ENCODE measurements around the gene DNASE1.
"Not testable (repeated sequence)": the region's sequence is repeated elsewhere in the genome, so short reads cannot be mapped to it uniquely, and the experiment has no call there.

DNASE1 gene

GRCh38 chr16:3641801-3642396 is 12.6 kb upstream of the DNASE1 start:
- ATAC-seq, result no peak

- ATAC-seq, result no peak
Observed at GRCh38 chr16:3642397-3643094, 11.9 kb upstream of the DNASE1 start.

- no peak for ATAC-seq
Observed at GRCh38 chr16:3643095-3643730, 11.3 kb upstream of the DNASE1 start.

DNA sequence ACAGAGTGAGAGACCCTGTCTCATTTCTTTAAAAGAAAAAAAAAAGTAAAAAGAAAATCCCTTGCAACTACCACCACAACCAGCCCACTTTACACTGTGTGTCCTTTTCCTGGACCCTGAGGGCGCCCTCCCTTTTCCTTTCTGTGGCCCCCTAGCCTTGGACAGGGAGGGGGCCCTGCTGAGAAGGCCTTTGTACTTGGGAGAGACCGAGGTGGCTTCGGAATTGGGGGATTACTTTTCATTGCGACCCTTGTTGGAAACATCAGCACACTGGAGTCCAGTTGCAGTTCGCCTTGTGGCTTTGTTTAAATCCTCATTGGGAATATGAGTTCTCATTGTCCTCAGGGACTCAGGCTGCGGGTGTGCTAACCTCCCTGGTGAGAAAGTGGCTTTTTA is 9.4 kb upstream of the DNASE1 start:
- ATAC-seq, result no peak

DNA sequence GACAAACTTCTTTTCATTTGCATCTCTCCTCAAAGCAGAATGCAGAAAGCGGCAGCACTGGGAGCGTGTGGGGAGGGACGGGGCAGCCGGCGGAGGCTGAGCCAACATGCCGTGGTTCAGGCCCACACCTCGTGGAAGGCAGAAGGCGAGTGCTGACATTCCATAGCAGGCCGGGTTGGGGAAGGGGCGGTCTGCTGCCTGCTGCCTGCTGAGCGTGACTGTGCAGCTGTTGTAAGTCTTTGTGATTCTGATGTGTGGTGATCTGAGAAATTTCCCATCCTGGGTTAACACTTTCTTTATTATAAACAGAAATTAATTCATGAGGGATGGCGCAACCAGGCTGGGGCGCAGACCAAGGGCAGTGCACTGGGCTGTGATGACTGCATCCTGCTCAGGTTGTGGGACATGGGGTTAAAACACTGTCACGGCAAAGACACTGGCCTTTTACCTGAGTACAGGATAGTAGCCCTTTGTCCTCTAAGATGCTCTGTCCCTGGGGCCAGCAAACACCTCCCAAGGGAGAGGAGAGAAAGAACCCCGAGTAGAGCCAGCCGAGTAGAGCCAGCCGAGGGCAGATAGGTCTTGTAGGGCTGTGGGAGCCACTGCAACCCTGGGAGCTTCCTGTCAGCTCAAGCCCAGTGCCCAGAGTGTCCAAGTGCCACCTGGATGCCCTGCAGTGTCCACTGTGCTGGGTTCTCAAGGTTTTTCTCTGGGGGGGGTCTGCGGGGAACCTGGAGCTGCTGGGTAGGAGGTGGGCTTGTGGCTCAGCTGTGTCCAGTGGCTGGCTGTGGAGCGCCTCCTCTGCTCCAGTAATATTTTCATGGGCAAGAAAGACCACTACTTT is 8.8 kb upstream of the DNASE1 start:
- no peak for ATAC-seq

GRCh38 chr16:3646348-3646920 is 8.1 kb upstream of the DNASE1 start:
- ATAC-seq, result no peak

GRCh38 chr16:3650631-3651265 is 3.7 kb upstream of the DNASE1 start:
- no peak for ATAC-seq

GRCh38 chr16:3651461-3652372 is 2.8 kb upstream of the DNASE1 start:
- ATAC-seq, result no peak

GRCh38 chr16:3652373-3653195 is 1.9 kb upstream of the DNASE1 start:
- no peak for ATAC-seq

- no peak for ATAC-seq
Observed at GRCh38 chr16:3655030-3655395, 522 bp downstream of the DNASE1 start.

DNA sequence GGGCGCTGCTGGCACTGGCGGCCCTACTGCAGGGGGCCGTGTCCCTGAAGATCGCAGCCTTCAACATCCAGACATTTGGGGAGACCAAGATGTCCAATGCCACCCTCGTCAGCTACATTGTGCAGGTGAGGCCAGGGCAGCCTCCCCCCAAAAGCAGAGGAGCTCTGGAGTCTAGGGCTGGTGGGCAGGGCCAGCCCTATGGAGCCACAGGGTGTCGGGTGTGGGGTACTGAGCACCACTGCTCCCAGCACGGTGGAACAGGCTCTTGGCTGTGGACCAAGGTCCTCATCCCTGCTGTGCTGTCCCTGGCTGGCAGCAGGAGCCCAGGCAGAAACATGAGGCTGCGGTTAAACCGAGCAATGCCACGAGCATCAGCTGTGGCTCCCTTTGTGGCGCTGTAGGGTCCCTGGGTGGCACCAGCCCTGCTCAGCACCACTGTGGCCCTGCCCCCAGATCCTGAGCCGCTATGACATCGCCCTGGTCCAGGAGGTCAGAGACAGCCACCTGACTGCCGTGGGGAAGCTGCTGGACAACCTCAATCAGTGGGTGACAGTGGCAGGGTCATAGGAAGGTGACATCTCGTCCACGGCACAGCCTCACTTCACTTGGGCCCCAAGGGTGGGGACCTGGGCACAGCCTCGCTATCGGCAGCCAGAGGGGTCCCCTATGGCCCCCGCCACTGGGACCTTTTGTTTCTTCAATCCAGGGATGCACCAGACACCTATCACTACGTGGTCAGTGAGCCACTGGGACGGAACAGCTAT is 1.1 kb downstream of the DNASE1 start:
- no peak for ATAC-seq

- ATAC-seq, result not testable (repeated sequence)
Observed at GRCh38 chr16:3656160-3656490, 1.6 kb downstream of the DNASE1 start.

DNA sequence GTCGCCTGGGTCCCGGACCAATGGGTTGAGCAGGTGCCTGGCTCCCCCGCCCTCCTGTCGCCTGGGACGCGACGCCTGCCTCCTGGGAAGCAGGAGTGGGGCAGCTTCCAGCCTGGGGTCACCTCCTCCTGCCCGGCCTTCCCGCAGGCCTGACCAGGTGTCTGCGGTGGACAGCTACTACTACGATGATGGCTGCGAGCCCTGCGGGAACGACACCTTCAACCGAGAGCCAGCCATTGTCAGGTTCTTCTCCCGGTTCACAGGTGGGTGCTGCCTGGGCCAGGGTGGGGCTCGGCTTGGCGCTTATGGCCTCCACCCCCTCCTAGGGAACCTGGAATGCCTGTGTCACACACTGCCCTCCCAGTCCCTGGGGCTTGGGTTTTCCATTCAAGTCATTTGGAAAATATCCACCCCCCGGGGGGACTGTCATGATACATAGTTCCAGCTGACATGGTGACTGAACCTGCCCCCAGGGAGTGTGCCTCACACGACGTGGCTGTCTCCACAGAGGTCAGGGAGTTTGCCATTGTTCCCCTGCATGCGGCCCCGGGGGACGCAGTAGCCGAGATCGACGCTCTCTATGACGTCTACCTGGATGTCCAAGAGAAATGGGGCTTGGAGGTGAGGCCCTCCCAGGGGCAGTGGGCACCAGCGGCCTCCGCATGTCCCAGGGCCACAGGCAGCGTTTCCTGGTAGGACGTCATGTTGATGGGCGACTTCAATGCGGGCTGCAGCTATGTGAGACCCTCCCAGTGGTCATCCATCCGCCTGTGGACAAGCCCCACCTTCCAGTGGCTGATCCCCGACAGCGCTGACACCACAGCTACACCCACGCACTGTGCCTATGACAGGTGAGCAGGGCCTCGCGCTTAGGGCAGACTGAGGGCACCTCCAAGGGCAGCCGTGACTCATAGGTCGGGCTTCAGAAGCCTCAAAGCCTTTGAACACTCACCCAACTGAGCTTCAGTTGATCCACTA is 2.3 kb downstream of the DNASE1 start:
- peak; percentile 78 to 79 for ATAC-seq

DNA sequence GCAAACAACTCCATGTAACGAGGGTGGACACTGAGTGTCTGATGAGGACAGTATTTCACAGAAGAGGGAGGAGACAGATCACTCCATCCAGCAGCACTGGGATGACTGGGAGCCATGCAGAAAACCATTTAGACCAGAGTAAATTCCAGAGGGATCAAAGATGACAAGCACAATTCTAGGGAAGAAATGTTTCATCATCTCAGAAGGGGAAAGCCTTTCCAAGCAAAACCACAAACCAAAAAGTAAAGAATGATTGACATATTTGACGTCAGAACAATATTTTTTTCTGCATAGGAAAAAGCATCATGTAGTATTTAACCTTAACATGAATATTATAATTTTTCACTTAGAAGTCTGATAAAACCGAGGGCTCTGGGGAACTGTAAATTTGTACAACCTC is 4.8 kb downstream of the DNASE1 start:
- ATAC-seq, result no peak

- no peak for ATAC-seq
Observed at GRCh38 chr16:3661311-3661710, 6.8 kb downstream of the DNASE1 start.

DNA sequence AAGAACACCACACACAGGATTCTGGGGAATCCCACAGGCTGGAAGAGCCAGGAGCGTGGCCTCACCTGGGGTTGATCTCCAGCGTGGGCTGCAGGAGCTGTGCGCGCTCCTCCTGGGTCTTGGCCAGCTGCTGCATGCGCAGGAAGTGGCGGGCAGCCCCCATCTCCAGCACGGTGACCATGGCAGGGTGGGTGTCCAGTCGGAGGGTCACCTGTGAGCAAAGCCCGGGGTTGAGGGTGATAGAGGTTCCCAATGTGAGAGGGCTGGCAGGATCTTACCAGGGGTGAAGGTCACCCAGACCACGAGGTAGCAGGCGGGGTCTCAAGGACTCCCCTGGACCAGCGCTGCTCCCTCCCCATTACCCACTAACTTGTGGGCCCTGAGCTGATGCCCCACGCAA is 7.4 kb downstream of the DNASE1 start:
- no peak for ATAC-seq

GRCh38 chr16:3662601-3663000 is 8.1 kb downstream of the DNASE1 start:
- ATAC-seq, result no peak

- ATAC-seq, result no peak
Observed at GRCh38 chr16:3664187-3664896, 9.9 kb downstream of the DNASE1 start.
